IMR-90 (cell line): ENCODE data around the gene MAP4K1.
"Not testable (repeated sequence)": the region's sequence is repeated elsewhere in the genome, so short reads cannot be mapped to it uniquely, and the experiment has no call there.

ENCODE experiments used
- MXI1 ChIP-seq: IDR thresholded peaks from 2 replicates; pipeline ENCODE4 v1.6.1; 2012; ENCODE audit warnings: low read depth, mild to moderate bottlenecking, low read length, moderate library complexity, borderline replicate concordance
- RCOR1 ChIP-seq: IDR thresholded peaks from 2 replicates; pipeline ENCODE4 v1.6.1; 2012; ENCODE audit warnings: mild to moderate bottlenecking, low read length, improper control_type of control experiment; ENCODE audit not compliant: insufficient replicate concordance
- TF ChIP-seq, protein P1 (sequence below): conservative IDR thresholded peaks from 2 replicates; pipeline ENCODE4 v1.5.1; 2012; ENCODE audit warnings: mild to moderate bottlenecking, low read depth, low read length, improper control_type of control experiment

DNA sequence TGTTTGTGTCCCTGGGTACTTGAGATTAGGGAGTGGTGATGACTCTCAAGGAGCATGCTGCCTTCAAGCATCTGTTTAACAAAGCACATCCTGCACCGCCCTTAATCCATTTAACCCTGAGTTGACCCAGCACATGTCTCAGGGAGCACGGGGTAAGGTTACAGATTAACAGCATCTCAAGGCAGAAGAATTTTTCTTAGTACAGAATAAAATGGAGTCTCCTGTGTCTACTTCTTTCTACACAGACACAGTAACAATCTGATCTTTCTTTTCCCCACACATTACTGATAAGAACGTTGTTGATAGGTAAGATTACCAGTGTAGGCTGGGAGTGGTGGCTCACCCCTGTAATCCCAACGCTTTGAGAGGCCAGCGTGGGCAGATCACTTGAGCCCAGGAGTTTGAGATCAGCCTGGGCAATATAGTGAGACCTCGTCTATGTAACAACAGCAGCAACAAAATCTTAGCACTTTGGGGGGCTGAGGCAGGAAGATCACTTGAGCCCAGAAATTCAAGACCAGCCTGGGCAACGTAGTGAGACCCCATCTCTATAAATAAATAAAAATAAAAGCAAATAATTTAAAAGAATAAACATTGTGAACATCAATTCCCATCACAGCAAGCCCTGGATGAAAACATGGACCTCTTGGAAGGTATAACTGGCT is 14.2 kb upstream of the MAP4K1 start:
- TF ChIP-seq, protein P1, sequence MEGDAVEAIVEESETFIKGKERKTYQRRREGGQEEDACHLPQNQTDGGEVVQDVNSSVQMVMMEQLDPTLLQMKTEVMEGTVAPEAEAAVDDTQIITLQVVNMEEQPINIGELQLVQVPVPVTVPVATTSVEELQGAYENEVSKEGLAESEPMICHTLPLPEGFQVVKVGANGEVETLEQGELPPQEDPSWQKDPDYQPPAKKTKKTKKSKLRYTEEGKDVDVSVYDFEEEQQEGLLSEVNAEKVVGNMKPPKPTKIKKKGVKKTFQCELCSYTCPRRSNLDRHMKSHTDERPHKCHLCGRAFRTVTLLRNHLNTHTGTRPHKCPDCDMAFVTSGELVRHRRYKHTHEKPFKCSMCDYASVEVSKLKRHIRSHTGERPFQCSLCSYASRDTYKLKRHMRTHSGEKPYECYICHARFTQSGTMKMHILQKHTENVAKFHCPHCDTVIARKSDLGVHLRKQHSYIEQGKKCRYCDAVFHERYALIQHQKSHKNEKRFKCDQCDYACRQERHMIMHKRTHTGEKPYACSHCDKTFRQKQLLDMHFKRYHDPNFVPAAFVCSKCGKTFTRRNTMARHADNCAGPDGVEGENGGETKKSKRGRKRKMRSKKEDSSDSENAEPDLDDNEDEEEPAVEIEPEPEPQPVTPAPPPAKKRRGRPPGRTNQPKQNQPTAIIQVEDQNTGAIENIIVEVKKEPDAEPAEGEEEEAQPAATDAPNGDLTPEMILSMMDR = not testable (repeated sequence)
- TF ChIP-seq RCOR1, MXI1: not testable (repeated sequence)
